GM21360 (cell line): ENCODE data around the gene RAP1B.

ENCODE experiments used
- ATAC-seq: cut with Tn5 transposase; IDR thresholded peaks from one replicate; pipeline ENCODE4 v1.9.1; 2021; ENCODE audit warnings: mild to moderate bottlenecking, moderate library complexity; ENCODE audit not compliant: unreplicated experiment

The RAP1B gene

DNA sequence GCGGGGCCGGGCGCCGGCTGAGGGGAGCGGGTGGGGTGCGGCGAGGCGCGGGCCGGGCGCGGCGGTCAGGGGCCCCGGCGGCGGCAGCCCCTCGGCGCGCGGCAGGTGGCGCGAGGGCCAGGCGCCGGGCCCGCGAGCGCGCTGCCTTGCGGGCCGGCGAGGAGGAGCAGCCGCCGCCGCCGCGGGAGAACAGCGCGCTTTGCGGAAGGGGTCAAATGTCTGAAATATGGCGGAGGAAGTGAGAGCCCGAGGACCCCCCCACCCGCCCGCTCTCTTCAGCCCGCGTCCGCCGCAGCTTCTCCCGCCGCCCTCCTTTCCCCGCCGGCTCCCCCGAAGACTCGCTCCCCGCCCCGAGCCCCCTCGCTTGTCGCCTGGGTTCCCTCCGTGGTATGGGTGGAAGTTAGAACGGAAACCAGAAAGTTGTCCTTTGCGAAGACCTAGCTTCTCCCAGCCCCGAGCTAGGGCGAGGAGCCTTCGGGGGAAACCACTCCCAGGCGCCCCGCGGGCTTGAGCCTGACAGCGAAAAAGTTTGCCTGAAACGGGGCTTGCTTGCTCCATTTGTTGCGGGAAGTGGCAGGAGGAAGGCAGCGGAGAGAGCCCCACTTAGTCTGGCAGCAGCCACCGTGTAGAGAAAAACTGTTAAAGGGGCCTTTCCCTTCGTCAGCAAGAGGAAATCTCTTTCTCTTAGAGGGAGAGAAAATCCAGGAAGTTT, 551 bp downstream of the RAP1B start:
- no peak for ATAC-seq

DNA sequence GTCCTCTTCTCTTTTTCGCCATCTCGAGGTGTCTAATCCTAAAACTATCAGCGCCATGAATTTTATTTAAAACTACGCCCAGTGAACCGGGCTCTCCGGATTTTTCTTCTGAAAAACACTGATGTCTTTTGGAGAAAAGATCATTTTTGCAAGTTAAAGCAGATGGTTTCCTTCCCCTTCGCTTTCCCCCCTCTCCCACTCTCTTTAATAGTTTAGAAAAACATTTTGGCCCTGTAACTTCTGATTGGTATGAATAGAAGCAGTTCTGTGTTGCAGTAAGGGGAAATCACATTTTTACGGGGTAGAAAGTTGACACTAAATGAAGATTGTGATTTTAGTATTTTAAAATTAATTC, 1.1 kb downstream of the RAP1B start:
- no peak for ATAC-seq

DNA sequence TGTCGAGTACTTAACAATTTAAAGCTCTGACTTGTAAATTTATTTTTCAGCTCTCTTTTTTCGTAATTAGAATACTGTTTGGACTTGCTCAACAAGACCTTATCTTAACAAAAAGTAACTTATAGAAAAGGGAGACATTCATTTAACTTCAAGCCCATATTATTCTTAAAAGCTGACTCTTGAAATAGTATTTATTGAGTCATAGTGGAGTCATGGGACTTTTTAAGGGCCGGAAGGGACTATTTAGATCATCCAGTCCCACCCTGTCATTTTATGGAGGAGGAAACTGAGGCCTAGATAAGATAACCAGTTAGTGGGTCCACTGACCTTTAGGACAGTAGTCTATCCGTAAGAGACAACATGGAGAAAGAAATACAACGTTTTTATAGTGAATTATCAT, 1.5 kb downstream of the RAP1B start:
- no peak for ATAC-seq

DNA sequence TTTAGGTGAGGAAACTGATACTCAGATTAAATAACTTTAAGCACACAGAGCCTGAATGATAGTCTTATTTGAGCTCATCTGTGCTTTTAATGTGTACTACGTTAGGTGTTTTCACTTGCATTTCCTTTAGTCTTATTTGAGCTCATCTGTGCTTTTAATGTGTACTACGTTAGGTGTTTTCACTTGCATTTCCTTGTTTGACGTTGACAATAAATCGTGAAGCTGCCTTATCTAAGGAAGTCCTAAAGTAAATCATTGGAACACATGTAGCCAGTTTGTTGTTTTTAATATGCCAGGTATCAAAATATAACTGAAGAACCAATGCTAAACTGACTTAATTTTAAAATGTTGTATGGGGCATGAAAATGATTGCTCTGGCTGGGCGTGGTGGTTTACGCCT, 2.0 kb downstream of the RAP1B start:
- no peak for ATAC-seq

DNA sequence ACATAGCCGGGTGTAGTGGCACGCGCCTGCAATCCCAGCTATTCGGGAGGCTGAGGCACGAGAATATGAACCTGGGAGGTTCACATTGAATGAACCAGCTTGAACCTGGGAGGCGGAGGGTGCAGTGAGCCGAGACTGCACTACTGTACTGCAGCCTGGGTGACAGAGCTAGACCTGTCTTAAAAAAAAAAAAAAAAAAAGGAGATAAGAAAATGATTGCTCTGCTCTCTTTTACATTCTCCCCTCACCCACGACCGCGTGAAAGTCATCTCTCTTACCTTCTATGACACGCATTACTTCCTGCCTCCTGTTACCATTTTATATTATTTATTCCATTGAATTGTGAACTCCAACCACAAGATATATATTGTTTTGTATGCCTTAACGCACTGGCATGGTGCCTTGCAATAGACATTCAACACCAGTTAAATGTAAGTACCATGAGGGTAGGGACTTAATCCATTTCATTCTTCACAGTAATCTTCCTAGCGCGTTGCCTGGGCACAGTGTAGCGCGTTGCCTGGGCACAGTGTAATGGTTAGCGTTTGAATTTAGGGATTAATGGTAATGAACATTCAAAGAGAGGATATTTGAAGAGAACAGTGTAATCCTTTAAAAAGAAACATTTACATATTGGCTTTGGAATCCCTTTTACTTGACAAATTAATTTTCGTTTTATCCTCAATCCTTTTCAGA, 2.7 kb downstream of the RAP1B start:
- no peak for ATAC-seq

DNA sequence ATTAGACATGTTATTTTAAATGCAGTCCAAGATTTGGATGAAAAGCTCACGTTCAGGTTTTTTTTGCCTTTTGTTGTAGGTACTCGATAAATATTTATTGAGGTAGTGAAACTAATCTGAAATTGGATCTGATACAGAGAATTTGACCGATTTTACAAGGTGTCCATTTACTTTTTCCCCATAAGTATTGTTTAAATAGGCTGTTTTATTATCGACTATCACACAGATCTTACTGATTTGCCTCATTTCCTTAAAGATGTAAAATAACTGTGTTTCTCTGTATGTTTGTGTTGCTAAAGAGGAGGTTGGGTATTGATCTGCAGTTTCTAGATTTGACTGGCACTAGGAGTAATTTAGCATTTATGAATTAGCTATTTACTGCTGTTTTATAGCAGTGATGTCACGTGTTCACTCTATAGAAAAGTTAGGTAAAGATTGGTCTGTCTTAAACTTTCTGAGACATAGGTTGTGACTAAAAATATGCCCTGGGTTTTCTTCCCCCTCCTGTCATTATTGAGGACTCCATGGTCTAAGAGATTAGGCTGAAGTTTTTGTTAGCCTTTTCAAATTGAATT, 3.5 kb downstream of the RAP1B start:
- no peak for ATAC-seq

DNA sequence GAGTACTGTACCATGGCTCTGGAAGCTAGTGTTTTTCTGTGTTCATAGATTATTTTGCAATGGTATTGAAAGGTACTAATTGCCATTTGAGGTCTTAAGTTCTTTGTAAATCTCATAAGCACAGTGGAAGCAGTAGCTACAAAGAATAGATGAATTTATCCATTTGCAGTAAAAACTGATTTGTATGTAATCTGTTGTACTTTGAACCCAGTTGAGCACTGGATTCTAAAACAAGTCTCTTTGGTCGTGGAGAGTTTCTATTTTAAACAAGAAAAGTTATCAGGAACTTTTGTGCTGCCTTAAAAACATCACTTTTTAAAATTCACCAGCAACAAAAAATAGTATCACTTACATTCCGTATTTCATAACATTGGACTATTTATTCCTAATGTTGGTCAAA, 4.1 kb downstream of the RAP1B start:
- ATAC-seq, result no peak

DNA sequence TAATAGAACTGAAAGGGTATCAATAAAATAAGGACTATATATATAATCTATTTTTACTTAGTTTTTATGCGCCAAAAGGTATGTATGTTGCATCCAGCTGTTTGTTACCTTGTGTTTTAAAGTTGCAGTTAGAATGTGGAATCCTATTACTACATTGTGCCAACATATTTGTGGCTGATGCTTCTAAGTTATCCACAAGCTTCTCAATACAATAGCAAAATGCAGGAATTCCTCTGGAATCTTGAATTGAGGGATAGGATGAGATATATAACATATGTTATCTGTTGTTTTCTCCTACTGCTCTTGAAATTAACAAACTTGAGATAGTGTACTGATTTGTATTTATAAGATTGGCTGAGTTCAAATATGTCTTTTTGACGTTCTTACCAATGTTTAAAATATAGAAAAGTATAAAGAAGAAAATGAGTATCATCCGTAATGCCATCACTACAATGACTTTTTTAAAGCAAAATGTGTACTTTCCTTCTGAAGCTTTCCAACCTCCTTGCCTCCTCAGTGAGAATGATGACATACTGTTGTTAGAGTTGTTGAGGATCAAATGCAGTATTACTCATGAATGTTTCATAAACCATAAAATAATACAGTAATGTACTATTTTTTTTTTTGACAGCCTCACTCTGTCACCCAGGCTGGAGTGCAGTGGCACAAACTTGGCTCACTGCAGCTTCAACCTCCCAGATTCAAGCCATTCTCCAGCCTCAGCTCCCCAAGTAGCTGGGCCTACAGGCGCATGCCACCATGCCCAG, 6.6 kb downstream of the RAP1B start:
- no peak for ATAC-seq

DNA sequence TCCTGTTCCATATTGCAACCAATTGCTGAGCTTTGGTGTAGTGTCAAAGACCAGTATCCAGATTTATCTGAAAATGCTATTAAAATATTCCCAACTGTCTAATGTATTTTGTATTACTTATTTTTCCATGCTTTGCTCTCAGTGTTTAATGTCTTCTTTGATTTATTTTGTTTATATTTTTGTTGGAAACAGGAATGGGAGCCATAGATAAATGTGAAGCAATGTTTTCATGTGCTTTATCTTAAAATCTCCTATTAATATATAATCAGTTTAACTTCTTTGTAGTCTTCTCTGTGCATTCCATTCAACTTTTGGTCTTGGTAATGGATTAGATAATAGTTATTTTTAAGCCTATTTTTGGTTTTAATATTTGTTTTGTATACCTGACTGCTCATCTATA, 8.8 kb downstream of the RAP1B start:
- ATAC-seq, result no peak

DNA sequence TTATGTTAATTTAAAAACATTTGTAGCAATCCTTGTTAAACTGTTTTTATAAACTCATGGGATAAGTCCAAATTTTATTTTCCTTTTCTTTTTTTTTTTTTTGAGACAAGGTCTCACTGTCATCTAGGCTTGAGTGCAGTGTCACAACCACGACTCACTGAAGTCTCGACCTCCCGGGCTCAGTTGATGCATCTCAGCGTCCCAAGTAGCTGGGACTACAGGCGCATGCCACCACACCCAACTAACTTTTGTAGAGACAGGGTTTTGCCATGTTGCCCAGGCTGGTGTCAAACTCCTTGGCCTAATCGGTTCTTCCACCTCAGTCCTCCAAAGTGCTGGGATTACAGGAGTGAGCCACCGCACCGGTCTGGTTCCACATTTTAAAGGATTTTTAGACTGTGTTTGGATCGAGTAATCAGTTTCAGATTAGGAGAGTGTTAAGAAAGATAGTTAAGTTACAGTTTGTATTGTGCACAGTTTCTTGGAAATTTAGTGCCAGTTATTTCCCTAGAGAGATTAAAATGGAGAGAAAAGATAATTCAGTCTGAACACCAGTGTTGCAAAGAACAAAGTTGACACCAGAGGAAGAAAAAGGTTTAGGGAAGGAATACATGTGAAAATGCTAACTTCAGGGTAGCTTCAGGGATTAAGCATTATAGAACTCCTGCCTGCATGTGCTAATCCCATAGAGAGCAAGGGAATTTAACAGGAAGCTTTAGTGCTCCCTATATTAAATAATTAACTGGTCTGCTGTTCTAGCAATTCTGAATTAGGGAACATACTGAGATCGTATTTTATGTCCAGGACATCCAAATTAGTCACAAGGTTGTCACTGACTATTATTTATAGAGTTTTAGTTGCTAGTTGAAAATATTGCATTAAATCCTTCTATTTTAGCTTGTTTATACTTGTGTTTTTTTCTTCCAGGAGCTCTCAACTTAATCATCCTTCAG, 10.1 kb downstream of the RAP1B start:
- ATAC-seq, result no peak

DNA sequence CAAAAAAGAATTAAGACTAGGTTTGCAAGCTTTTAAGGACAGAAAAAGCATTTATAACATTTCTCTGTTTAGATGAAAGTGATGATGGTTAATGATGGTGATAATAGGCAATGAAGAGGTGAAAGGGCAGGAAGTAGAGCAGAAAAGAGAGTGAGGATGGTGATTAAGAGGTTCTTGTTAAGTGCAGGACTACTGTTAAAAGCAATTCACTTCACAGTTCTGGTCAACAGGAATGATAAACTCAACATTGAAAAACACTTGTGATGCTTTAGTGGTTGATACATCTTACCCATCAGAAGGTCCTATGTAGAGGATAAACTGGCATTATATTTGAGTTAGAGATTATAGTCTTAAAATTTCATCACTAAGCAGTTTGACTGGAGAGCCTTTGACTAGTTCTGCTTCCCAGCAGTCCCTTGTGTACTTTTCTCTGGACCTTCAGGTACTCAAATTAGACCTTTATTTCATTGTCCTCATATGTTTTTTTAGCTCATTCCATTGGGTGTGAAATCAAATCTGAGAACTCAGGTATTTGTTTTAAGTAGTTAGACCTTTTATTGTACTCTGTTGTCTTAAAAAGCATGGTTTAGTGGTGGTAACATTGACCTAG, 10.9 kb downstream of the RAP1B start:
- no peak for ATAC-seq

DNA sequence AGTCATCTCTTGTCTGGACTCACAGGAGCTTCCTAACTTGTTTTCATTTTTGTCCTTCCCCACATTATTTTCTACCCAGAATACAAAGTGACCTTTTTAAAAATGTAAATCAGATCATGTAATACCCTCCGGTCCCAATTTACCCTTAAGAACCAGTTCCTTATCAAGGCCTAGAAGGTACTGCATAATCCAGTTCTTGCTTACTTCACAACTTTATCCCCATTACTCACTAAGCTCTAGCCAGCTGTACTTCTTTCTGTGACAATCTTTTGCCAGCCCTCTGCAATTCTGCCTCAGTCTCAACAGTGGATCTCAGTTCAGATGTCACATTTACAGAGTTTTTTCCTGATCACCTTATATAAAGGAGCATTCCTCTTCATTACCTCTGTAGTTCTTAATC, 11.6 kb downstream of the RAP1B start:
- no peak for ATAC-seq

DNA sequence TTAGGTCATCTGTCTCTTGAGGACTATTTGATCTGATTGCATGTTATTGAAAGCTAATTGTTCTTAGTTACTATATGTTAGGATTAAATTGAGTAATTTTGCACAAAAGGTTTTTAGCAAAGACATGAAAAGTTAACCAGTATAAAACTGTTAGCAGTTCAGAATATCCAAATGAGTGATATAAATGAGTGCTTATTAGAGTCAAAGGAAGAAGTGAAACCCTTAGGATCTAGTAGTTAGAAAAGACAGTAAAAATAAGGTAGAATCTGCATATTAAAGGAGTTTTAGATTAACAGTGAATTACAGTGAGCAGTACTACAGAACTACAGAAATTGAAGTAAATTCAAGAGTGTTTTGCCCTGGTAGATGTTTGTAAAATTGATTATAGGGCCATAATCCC, 12.4 kb downstream of the RAP1B start:
- ATAC-seq, result no peak

DNA sequence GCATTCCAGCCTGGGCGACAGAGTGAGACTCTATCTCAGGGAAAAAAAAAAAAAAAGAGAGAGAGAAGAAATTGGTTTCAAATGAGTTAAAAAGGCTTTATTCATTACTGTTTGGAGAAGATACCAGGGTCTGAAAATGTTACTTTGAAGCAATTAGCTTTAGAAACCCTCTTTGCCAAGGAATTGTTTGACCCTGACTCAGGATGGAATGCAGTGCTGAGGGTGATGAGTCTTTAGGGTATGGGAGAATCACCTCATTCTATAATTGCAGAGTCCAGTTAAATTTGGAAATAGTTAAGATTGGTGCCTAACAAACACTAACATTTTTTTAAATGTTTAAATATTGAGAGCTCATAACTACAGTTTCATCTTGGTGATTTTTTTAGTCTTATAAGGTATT, 13.3 kb downstream of the RAP1B start:
- no peak for ATAC-seq

DNA sequence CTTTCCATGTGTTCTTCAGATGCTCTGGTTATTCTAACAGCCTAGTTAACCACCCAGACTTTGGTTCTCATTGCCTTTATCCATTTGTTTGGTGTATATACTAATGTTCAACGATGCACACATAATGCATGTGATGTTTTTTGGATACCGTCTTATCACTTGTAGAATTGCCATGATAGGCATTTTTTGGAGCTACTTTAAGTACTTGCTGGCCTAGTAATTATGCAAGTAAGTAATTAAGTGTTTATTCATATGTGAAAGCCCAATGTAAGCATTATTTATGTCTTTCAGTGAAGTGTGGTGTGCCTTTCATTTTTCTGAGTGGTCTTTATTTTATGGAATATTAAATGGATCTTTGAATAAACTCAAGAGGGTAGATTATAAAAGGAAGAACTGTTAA, 14.2 kb downstream of the RAP1B start:
- ATAC-seq, result no peak

DNA sequence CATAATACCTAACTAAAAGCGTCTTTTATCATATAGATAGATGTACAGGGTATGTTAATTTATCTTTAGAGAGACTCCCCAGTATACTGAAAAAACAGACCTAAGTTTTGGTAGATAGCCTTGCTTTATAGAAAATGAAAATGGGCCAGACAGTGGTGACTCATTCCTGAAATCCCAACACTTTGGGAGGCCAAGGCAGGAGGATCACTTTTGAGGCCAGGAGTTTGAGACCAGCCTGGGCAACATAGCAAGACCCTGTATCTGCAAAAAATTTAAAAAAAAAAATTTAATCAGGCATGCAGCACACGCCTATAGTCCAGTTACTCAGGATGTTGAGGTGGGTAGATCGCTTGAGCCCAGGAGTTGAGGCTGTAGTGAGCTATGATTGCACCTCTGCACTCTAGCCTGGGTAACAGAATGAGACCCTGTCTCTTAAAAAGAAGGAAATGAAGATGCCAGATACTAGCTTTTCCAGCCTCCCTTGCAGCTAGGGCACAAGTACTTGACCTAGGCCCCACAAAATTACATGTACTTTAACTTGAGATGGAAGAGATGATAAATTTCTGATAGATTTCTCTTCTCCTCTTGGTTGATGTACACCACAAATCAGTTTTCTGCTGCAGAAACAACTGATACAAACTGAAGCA, 17.1 kb downstream of the RAP1B start:
- no peak for ATAC-seq

DNA sequence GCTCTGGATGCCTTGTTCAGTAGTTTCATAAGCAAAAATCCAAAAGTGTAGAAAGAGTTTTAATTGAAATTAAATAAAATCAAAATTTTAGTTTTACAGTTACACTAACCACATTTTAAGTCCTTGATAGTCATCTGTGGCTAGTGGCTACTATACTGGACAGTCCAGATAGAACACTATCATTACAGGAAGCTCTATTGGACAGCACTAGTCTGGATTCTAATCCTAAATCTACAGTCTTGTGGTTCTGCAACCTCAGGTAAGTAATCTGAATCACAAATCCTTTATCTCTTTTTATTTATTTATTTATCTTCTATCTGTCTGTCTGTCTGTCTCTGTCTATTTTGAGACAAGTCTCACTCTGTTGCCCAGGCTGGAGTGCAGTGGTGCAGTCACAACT, 18.0 kb downstream of the RAP1B start:
- no peak for ATAC-seq

DNA sequence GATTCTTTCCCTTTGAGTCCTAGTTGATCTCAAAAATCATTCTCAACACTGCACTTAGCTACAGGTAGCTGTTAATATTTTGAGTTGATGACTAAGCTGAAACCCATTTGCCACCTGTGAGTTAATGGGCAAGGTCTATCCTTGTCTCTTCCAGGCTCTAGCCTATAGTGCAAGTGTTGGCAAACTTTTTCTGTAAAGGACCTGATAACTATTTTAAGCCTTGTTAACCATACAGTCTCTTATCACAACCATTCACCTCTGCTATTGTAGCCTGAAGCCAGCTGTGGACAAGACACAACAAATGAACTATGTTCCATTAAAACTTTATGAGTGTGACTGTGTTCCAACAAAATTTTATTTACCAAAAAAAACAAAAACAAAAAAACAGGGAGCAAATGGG, 19.4 kb downstream of the RAP1B start:
- ATAC-seq, result no peak

DNA sequence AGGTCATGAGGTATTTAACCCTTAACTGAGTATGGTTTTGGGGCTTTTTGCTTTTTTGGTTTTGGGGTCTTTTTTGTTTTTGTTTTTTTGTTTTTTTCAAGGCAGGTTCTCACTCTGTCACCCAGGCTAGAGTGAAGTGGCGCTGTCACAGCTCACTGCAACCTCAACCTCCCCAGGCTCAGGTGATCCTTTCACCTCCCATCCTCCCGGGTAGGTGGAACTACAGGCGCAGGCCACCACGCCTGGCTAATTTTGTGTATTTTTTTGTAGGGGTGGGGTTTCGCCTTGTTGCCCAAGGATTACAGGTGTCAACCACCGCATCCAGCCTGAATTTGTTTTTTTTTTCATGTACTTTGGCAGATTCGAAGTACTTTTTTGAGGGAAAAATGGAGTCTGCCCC, 19.9 kb downstream of the RAP1B start:
- no peak for ATAC-seq

DNA sequence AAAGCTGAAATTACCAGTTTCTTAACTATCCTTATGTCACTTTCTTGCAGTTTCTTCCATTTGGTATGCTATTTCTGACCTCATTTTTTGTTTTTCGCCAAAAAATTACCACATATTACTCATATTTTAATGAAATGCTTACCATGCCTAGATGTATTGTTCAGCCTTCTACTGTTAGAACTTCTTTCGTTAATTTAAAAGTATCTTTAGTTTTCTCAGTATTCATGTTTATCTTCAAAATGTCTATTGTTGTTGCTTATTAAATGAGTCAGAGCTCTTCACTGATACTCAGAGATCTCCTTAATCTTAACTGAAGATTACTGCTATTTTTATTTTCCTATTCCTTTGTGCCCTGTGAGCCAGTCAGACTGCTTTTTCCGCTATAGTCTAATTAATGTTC, 20.5 kb downstream of the RAP1B start:
- no peak for ATAC-seq
